H1 (cell line): ENCODE results near the gene CACNA1G. TPM values are rescaled to one million over a fixed set of nuclear protein-coding genes. Genes with fewer than 3 reads are reported as not detected.

Experiments used
- CTCF ChIA-PET: fragments of 300-600 bp; sonication (Branson Sonifier 250); formaldehyde crosslinking; loops from one replicate; lab custom pipeline; 2021; ENCODE audit not compliant: partially characterized antibody; lab: Charles Lee
- POLR2A ChIA-PET: fragments of 300-600 bp; sonication (Branson Sonifier 250); formaldehyde crosslinking; loops from one replicate; lab custom pipeline; 2021; ENCODE audit warnings: inconsistent platforms; ENCODE audit not compliant: partially characterized antibody; lab: Charles Lee
- DNase-seq, 2 experiments: peaks; one replicate each; pipeline versions ENCODE4 v3.0.0 to v3.0.0-alpha.2; 2010 to 2022; ENCODE audit warnings: low spot score in 2 of 2, low read depth in 1 of 2, mixed read lengths in 1 of 2
- FAIRE-seq: peaks from 2 replicates; lab custom pipeline; 2011; peaks lifted over from hg19 to GRCh38; lab: Jason Lieb, UNC
- H2AFZ ChIP-seq: 2 replicates; pipeline ENCODE4 v1.8.1; 2012; ENCODE audit warnings: low read length, inconsistent platforms
- H2AK5ac ChIP-seq: 2 replicates; pipeline ENCODE4 v1.6.1; 2013; ENCODE audit warnings: low read depth, low read length
- H2BK120ac ChIP-seq: replicated peaks from 2 replicates; pipeline ENCODE3; 2013; ENCODE audit warnings: low read depth, low read length, inconsistent platforms
- H2BK12ac ChIP-seq: 2 replicates; pipeline ENCODE4 v1.6.1; 2013; ENCODE audit warnings: low read depth, low read length
- H2BK15ac ChIP-seq: 2 replicates; pipeline ENCODE4 v1.6.1; 2013; ENCODE audit warnings: low read length
- H2BK20ac ChIP-seq: 2 replicates; pipeline ENCODE4 v1.6.1; 2013; ENCODE audit warnings: low read length
- H2BK5ac ChIP-seq: 2 replicates; pipeline ENCODE4 v1.6.1; 2013; ENCODE audit warnings: low read depth, low read length
- H3K14ac ChIP-seq: 2 replicates; pipeline ENCODE4 v1.6.1; 2013; ENCODE audit warnings: inconsistent platforms; ENCODE audit not compliant: insufficient read length
- H3K18ac ChIP-seq: 2 replicates; pipeline ENCODE4 v1.6.1; 2013; ENCODE audit warnings: low read length; ENCODE audit errors: extremely low read depth
- H3K23ac ChIP-seq: 2 replicates; pipeline ENCODE4 v1.6.1; 2013; ENCODE audit warnings: inconsistent platforms; ENCODE audit not compliant: insufficient read length
- H3K23me2 ChIP-seq: 2 replicates; pipeline ENCODE4 v1.6.1; 2013; ENCODE audit warnings: low read depth, low read length
- H3K27ac ChIP-seq: 2 replicates; pipeline ENCODE4 v1.6.1; 2011; ENCODE audit warnings: low read depth, low read length, inconsistent platforms
- H3K27me3 ChIP-seq, 4 experiments: replicated peaks in 1 of 4; 1 replicate in 1 of 4; 2 replicates in 3 of 4; pipeline versions ENCODE4 v1.6.1 to v1.8.1; 2011 to 2013; ENCODE audit warnings: low read length in 3 of 4, mild to moderate bottlenecking in 3 of 4, inconsistent platforms in 2 of 4, mixed read lengths in 2 of 4, moderate library complexity in 1 of 4; ENCODE audit not compliant: control insufficient read depth in 3 of 4, insufficient read depth in 3 of 4; ENCODE audit errors: extremely low read depth in 1 of 4
- H3K36me3 ChIP-seq, 4 experiments: 2 replicates each; pipeline versions ENCODE4 v1.6.1 to v1.8.1; 2011 to 2013; ENCODE audit warnings: mild to moderate bottlenecking in 4 of 4, low read length in 3 of 4, moderate library complexity in 2 of 4, control low read depth in 1 of 4, inconsistent platforms in 1 of 4; ENCODE audit not compliant: insufficient read depth in 4 of 4, control insufficient read depth in 2 of 4
- H3K4ac ChIP-seq: replicated peaks from 2 replicates; pipeline ENCODE3; 2013; ENCODE audit warnings: low read length, low read depth, mixed read lengths, inconsistent platforms; ENCODE audit not compliant: insufficient read length
- H3K4me1 ChIP-seq, 4 experiments: replicated peaks in 1 of 4; 1 replicate in 1 of 4; 2 replicates in 3 of 4; pipeline versions ENCODE4 v1.6.1 to v1.8.1; 2011 to 2013; ENCODE audit warnings: low read length in 3 of 4, inconsistent platforms in 2 of 4, mixed read lengths in 1 of 4; ENCODE audit not compliant: insufficient read depth in 4 of 4, control insufficient read depth in 3 of 4
- H3K4me2 ChIP-seq, 2 experiments: 2 replicates each; pipeline versions ENCODE4 v1.6.1 to v1.8.1; 2011 to 2013; ENCODE audit warnings: low read depth in 2 of 2, low read length in 2 of 2, control low read depth in 1 of 2, inconsistent platforms in 1 of 2, mild to moderate bottlenecking in 1 of 2; ENCODE audit not compliant: insufficient read depth in 1 of 2
- H3K4me3 ChIP-seq, 4 experiments: fragments of 200-600, 300-600 bp in 1 of 4; sonication (generic), shearing (Covaris generic), sonication (Bioruptor Twin) in 1 of 4; 2 replicates each; pipeline versions ENCODE4 v1.5.1 to v1.8.1; 2011 to 2016; ENCODE audit warnings: low read length in 4 of 4, low read depth in 3 of 4, control low read depth in 2 of 4, inconsistent platforms in 2 of 4, mild to moderate bottlenecking in 2 of 4, mixed read lengths in 1 of 4, moderate library complexity in 1 of 4; ENCODE audit not compliant: insufficient read depth in 2 of 4; ENCODE audit errors: extremely low read depth in 1 of 4
- H3K56ac ChIP-seq: replicated peaks from 2 replicates; pipeline ENCODE3; 2013; ENCODE audit warnings: low read depth, mild to moderate bottlenecking, mixed read lengths, low read length, inconsistent platforms; ENCODE audit not compliant: insufficient read length
- H3K79me1 ChIP-seq: 2 replicates; pipeline ENCODE4 v1.6.1; 2013; ENCODE audit warnings: low read depth, low read length, control low read depth
- H3K79me2 ChIP-seq, 2 experiments: 2 replicates each; pipeline versions ENCODE4 v1.6.1 to v1.8.1; 2012 to 2013; ENCODE audit warnings: low read length in 2 of 2, mild to moderate bottlenecking in 2 of 2, inconsistent platforms in 1 of 2; ENCODE audit not compliant: insufficient read depth in 2 of 2, control insufficient read depth in 1 of 2
- H3K9ac ChIP-seq, 4 experiments: replicated peaks in 1 of 4; 1 replicate in 1 of 4; 2 replicates in 3 of 4; pipeline versions ENCODE4 v1.6.1 to v1.8.1; 2011 to 2013; ENCODE audit warnings: low read depth in 3 of 4, low read length in 3 of 4, control low read depth in 2 of 4, mild to moderate bottlenecking in 2 of 4, moderate library complexity in 2 of 4, inconsistent platforms in 1 of 4; ENCODE audit errors: extremely low read depth in 1 of 4
- H3K9me3 ChIP-seq, 2 experiments: 2 replicates each; pipeline versions ENCODE4 v1.6.1 to v1.8.1; 2012 to 2013; ENCODE audit warnings: mild to moderate bottlenecking in 2 of 2, moderate library complexity in 2 of 2, control low read depth in 1 of 2, inconsistent platforms in 1 of 2, low read depth in 1 of 2, low read length in 1 of 2, mixed read lengths in 1 of 2; ENCODE audit not compliant: insufficient read depth in 2 of 2
- H4K20me1 ChIP-seq, 2 experiments: replicated peaks in 1 of 2; 2 replicates each; pipeline versions ENCODE3 to v1.8.1; 2011 to 2013; ENCODE audit warnings: inconsistent platforms in 2 of 2, low read length in 2 of 2, mild to moderate bottlenecking in 1 of 2; ENCODE audit not compliant: insufficient read depth in 2 of 2, control insufficient read depth in 1 of 2
- H4K5ac ChIP-seq: 2 replicates; pipeline ENCODE4 v1.6.1; 2013; ENCODE audit warnings: low read length, low read depth, mixed read lengths, inconsistent platforms; ENCODE audit not compliant: insufficient read length
- H4K8ac ChIP-seq: 2 replicates; pipeline ENCODE4 v1.8.0; 2013; ENCODE audit warnings: mild to moderate bottlenecking, moderate library complexity, low read length, inconsistent platforms; ENCODE audit not compliant: insufficient read depth; ENCODE audit errors: extremely low read depth
- H4K91ac ChIP-seq: replicated peaks from 2 replicates; pipeline ENCODE3; 2013; ENCODE audit warnings: low read length, mixed read lengths, inconsistent platforms; ENCODE audit not compliant: insufficient read length
- CBX8 ChIP-seq: fragments of 300-800, 300-1000 bp; sonication (generic); IDR thresholded peaks from 2 replicates; pipeline ENCODE4 v1.7.1; 2016; ENCODE audit warnings: low read depth, low read length, borderline replicate concordance
- CHD2 ChIP-seq: IDR thresholded peaks from 2 replicates; pipeline ENCODE4 v1.6.1; 2012; ENCODE audit warnings: low read length, improper control_type of control experiment
- PHF8 ChIP-seq: fragments of 200-600 bp; sonication (generic); conservative IDR thresholded peaks from 2 replicates; pipeline ENCODE4 v1.7.1; 2012; ENCODE audit warnings: low read depth, mild to moderate bottlenecking, inconsistent platforms, low read length, moderate library complexity
- RBBP5 ChIP-seq: IDR thresholded peaks from 2 replicates; pipeline ENCODE4 v1.7.1; 2012; ENCODE audit warnings: low read depth, mild to moderate bottlenecking, inconsistent platforms, low read length, moderate library complexity, borderline replicate concordance
- RXRA ChIP-seq: IDR thresholded peaks from 2 replicates; pipeline ENCODE4 v1.6.1; 2011; ENCODE audit warnings: low read depth, mild to moderate bottlenecking, low read length, moderate library complexity; ENCODE audit not compliant: insufficient read depth
- SIN3A ChIP-seq, 2 experiments: IDR thresholded peaks in 1 of 2; conservative IDR thresholded peaks in 1 of 2; 2 replicates each; pipeline ENCODE4 v1.6.1; 2011 to 2012; ENCODE audit warnings: low read length in 2 of 2, improper control_type of control experiment in 1 of 2, low read depth in 1 of 2, mild to moderate bottlenecking in 1 of 2
- TAF1 ChIP-seq: IDR thresholded peaks from 2 replicates; pipeline ENCODE4 v1.6.1; 2011; ENCODE audit warnings: mild to moderate bottlenecking, low read depth, low read length
- TEAD4 ChIP-seq: IDR thresholded peaks from 2 replicates; pipeline ENCODE4 v1.6.1; 2012; ENCODE audit warnings: low read depth, low read length, inconsistent platforms, mixed read lengths
- WGBS, 2 experiments: shearing (Covaris generic) in 1 of 2; methylation state at CpG; one replicate each; pipeline versions ENCODE4 v1.1.6 to v1.1.7; 2013 to 2015; ENCODE audit warnings: low lambda C conversion rate in 2 of 2, mixed read lengths in 2 of 2, inconsistent platforms in 1 of 2, low coverage in 1 of 2, missing lambda C conversion rate in 1 of 2; ENCODE audit not compliant: insufficient replicate concordance in 2 of 2, insufficient coverage in 1 of 2, insufficient read length in 1 of 2; ENCODE audit errors: extremely low coverage in 1 of 2, missing lambda C conversion rate in 1 of 2; 5-methylcytosine and 5-hydroxymethylcytosine counted together
- polyA plus RNA-seq, 7 experiments: library from polyadenylated mRNA; depleted of rRNA in 3 of 7; stranded (reverse) in 5 of 7; unstranded in 2 of 7; fragments of >200 nt in 5 of 7; fragments of 200-250 nt in 2 of 7; gene quantifications; 1 replicate in 5 of 7; 2 replicates in 1 of 7; 4 replicates in 1 of 7; pipeline versions ENCODE4 v1.2.1 to v1.2.3, GENCODE V29; 2011 to 2013; ENCODE audit warnings: missing spikeins in 2 of 7, mixed read lengths in 2 of 7
- total RNA-seq: library from RNA; stranded (reverse); fragmentation: NEBNext Ultra II Directional; extraction: Animal tissue kit (Norgen Biotek cat#: 25700); gene quantifications from 2 replicates; pipeline ENCODE4 v1.2.1, GENCODE V29; 2021
- TF ChIP-seq, protein P1 (sequence below): IDR thresholded peaks from 2 replicates; pipeline ENCODE4 v1.6.1; 2012; ENCODE audit warnings: inconsistent platforms

Gene CACNA1G
- total and polyA plus RNA-seq, 2 of the 8 experiments (the other 6 are each of a cell fraction or from before 2014, with no cell fraction given): 2.9 to 4.9 TPM

DNA sequence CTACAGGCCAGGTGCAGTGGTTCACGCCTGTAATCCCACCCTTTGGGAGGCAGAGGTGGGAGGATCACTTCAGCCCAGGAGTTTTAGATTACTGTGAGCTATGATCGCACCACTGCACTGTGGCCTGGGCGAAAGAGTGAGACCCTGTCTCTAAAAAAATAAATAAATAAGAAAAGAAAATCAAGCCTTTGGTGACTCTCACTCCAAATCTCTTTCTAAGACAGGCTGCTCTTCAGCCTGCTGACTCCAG, 75.1 kb downstream of the CACNA1G start:
- ChIA-PET POLR2A (no interaction called here), CTCF (interaction anchor here (1.1 to 12.8 kb wide), 5 partner anchors 11 to 84 kb away, joined by 4 to 135 read pairs (median 6); no protein-coding TSS in a partner anchor)
- 77% methylated on average over 3 of the region's 3 CpGs; no CpG with 5 or more reads in 1 of the 2 experiments for WGBS, 2 experiments
- H3K27ac ChIP-seq: no peak overlapping the region
- H2AK5ac ChIP-seq: no peak overlapping the region
- FAIRE-seq (no peak), DNase-seq (no peak)
- H4K5ac ChIP-seq: no peak overlapping the region
- TF ChIP-seq TEAD4 (no peak), TAF1 (no peak), SIN3A (conservative IDR thresholded peaks at IDR 0.05 in 1 of 2, IDR thresholded peaks at IDR 0.05 in 1 of 2; ENCODE audit: low read depth in 1 of 2, low read length in 2 of 2) (no peak), RBBP5 (no peak), CHD2 (no peak), CBX8 (no peak), RXRA (no peak), PHF8 (no peak)
- TF ChIP-seq, protein P1, sequence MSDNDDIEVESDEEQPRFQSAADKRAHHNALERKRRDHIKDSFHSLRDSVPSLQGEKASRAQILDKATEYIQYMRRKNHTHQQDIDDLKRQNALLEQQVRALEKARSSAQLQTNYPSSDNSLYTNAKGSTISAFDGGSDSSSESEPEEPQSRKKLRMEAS: no peak
- H3K36me3 ChIP-seq: no peaks in the 10 kb centered on the region
- H2BK120ac ChIP-seq: no peak overlapping the region
- H3K9ac ChIP-seq: no peak overlapping the region
- no peak overlapping the region for H2AFZ ChIP-seq
- no peak overlapping the region for H3K23ac ChIP-seq
- peak overlapping the region in 1 of 2 experiments; percentile 81; a peak in 1 of 4 replicates for H3K4me2 ChIP-seq
- no peaks in the 10 kb centered on the region for H3K9me3 ChIP-seq
- H3K23me2 ChIP-seq: peaks cover 4% of the 10 kb centered on the region; the same call in 1 of the 2 replicates
- no peak overlapping the region for H3K4me3 ChIP-seq
- H3K79me1 ChIP-seq: no peaks in the 10 kb centered on the region
- no peak overlapping the region for H3K18ac ChIP-seq
- no peak overlapping the region for H2BK15ac ChIP-seq
- no peak overlapping the region for H2BK20ac ChIP-seq
- no peak overlapping the region for H4K91ac ChIP-seq
- no peak overlapping the region for H2BK12ac ChIP-seq
- H3K4me1 ChIP-seq: peaks cover 0 to 5% (median 2%) of the 10 kb centered on the region in 4 experiments; a peak in 4 of 7 replicates
- no peaks in the 10 kb centered on the region for H3K79me2 ChIP-seq
- H3K14ac ChIP-seq: no peak overlapping the region
- H3K27me3 ChIP-seq: peaks cover 25 to 44% (median 39%) of the 10 kb centered on the region in 4 experiments
- no peak overlapping the region for H4K8ac ChIP-seq
- no peak overlapping the region for H3K56ac ChIP-seq
- H2BK5ac ChIP-seq: no peak overlapping the region
- H3K4ac ChIP-seq: no peak overlapping the region
- H4K20me1 ChIP-seq: no peaks in the 10 kb centered on the region
